Stimulated activated CD4-positive, alpha-beta T cell treated with anti-CD3 and anti-CD28 coated beads, Interleukin-4, amount 100 ng/mL, for 4 hours (primary cell): ENCODE data around the gene FN1.
A peak's percentile ranks its signal among the peaks of the same experiment; 100 is the strongest.

Experiments
- DNase-seq, 2 experiments: peaks; one replicate each; pipeline ENCODE4 v3.0.0-alpha.2; 2020

FN1 gene

DNA sequence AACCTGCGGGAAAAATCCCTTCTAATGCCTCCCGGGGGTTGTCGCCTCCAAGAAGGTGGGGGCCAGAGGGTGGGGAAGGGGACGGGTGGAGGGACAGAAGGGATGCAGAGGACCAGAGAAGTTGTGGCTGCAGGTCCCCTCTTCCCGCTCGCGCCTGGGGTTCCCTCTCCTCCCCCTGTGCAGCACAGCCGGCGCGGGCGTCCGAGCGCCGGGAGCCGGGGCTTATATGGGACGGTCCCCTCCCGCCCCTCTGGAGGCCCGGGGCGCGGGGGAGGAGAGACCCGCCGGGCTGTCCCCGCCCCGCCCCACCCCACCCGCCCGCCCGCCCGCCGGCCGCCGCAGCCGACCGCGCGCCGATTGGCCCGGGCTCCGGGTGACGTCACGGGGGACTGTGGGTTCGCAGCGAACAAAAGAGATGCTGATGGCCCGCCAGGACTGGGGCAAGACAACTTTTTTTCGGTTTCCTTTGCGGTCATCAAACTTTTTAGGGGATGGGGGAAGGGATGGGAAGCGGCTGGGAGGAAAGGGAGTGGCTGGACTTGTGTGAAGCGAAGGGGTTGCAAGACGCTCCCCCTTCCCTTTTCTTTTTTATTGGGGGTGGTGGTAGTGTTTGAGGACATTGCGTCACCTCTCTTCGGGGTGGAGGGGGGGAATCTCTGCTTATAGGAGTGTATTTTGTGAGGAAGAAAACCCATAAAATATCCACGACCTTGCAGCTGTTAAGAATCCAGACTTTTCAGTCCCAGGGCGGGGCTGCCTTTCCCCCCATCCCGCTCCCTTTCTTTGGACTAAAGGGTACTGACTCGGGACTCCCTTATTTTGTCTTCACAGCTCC, at the start of gene FN1:
TSS of gene FN1 (minus strand) at position 199 of the 835 bp plus-strand sequence. CDS start 266 bp downstream, outside the sequence.
- DNase-seq, result peak; percentile 58 to 61

DNA sequence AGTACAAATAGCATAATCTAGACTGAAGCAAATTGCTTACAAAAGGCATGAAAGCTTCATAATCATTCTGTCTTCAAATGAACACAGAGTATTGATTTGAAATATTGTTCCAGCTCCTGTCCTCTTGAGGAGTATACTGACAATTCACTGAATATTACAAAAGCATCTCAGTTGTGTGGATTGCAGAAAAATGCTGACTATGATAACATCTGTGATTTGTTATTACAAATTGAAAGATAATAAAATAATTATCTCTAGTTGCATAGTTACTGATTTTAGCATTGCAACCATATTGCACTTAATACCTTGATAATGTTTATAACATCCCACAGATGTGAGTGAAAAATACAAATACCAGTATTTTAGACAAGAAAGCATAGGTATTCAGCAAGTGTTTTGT, 49.2 kb upstream of the FN1 start:
- DNase-seq, result no peak

DNA sequence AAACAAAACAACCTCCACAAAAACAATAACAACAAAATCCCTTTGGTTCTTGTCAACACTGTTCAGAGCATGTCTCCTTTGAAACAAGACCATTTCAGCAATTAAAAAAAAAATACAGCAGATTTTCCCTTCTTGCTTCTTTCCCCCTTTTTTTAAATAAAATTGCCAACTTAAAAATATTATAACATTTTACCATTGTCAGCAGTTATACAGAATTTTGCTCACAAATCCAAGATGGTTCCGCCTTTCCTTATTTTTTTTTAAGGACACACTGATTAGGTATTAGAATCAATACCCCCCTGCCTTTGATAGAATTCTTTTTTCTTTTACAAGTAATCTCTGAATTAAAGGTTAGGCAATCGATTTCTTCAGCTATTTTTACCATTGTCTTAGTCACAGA, 48.7 kb upstream of the FN1 start:
- DNase-seq, result no peak

DNA sequence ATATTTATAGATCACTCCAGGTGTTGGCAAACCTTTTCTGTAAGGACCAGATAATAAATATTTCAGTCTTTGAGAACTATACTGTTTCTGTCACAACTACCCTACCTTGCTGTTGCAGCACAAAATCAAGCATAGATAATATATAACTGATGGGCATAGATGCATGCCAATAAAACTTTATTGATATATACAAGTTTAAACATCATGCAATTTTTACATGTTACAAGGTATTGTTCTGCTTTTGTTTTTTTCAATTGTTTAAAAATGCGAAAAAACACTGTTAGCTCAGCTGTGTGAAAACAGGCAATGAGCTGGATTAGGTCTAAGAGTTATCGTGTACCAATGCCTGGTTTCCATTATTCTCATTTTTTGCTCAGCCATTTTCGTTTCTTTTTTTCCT, 47.6 kb upstream of the FN1 start:
- DNase-seq, result no peak

DNA sequence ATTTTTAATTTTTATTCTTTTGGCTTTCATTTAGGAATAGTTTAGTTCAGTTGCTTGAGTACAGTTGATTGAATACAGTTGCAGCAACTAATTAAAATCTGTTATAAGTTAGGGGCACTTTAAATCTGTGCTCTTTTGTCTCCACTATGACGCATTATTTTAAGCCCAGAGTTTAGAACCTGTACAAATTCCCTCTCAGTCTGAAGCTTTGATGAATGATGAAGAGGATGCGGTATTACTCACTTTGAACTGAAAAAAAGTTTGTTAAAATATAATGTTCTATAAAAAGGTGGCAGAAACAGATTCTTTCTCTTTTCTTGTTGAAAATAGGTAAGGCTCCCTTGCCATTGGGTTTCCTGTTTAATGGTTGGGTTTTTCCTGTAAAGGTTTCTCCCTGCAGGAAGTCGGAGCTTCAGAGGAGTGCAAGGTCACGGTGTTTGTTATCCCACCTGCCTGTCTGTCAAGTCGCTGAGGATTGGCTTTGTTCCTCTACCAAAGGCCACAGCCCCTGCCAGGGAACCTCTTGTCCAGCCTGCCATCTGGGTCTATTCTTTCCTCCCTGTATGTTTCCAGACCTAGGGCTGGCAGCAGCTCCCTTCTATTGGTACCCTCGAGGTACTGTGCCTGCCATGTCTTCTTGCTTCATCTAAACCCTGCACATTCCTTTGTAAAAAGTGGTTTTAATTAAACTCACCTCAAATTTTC, 43.8 kb upstream of the FN1 start:
- no peak for DNase-seq

DNA sequence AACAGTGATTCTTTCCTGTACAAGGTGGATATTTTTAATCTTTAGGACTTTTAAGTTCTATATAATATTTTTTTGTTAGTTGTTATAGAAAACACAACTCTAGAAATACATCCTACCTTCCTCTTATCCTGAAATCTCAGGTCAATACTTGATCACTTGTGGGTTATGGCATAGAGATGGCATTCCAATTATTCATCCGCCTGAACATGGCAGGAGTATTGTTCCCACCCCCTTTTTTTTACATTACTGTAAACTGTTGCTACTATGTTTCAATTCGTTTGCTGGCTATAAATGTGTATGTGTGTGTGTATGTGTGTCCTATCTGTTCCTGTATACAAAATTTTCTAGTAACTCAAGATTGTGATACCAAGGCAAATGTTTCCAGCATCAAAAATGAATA, 43.3 kb upstream of the FN1 start:
- DNase-seq, result no peak

DNA sequence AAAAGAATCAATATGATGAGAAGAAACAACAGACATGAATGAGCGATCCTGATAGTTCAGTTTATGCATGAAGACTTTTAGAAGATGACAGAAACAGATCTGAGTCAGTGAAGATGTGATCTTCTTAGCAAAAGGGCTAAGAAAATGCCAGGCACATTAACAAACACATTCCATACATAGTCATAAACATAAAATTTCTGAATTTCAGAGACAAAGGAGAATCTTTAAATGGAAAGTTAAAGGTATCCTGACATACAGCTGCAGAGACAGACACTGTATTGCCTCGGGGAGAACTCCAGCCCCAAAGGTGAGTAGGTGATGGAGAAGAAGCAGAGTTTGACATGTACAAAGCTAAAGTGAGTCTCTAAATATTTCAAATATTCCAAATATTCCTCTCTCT, 40.6 kb upstream of the FN1 start:
- no peak for DNase-seq

DNA sequence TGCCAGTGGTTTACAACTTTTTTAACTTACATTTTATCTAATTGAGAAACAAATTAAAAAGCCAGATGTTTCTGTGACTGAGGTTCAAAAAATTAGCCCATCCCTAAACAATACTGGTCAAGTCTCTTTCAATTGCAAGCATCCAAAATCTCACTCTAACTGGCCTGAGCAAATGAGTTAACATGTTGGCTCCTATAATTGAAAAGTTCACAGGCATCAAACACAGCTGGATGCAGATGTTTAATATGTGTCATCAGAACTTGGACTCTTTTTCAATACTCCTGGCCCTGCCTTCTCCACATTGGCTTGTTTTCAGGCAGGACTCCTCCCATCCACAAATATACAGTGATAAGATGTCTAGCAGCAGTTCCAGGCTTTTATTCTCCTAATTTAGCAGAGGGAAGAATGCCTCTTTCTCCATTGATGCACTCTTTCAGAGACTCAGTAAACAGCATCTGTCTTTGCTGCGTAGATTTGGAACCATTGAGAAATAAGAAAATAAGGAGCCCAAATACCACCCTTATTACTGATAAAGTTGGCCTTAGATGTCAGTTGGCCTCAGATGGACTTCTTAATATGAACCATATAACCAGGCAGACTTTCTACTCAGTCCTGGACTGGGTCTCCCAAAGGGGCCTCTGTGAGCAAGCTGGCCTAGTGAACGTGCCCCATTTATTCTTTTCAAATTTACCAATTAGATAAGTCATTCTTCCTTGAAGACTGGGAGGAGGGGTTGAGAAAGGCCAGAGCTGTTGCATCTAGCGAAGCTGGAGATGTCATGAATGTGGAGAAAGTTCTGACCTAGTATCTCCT, 30.4 kb upstream of the FN1 start:
- DNase-seq, result no peak

DNA sequence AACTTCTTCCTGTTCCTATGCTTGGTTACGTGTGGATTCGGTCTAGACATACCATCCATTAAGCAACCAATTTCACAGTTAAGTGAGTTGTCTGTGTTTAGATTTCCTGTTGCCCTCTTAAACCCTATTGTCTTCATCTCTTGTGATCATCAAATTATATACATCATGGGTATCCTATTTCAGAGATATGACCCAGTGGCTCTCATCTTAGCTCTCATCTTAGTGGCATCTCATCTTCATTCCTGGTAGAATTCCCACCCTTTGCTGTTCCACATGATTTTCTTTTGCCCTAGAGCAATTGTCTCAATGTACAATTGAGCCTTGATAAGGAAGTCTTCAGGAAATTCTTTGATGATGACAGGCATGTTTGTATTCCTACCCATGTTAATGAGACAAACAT, 29.4 kb upstream of the FN1 start:
- no peak for DNase-seq

DNA sequence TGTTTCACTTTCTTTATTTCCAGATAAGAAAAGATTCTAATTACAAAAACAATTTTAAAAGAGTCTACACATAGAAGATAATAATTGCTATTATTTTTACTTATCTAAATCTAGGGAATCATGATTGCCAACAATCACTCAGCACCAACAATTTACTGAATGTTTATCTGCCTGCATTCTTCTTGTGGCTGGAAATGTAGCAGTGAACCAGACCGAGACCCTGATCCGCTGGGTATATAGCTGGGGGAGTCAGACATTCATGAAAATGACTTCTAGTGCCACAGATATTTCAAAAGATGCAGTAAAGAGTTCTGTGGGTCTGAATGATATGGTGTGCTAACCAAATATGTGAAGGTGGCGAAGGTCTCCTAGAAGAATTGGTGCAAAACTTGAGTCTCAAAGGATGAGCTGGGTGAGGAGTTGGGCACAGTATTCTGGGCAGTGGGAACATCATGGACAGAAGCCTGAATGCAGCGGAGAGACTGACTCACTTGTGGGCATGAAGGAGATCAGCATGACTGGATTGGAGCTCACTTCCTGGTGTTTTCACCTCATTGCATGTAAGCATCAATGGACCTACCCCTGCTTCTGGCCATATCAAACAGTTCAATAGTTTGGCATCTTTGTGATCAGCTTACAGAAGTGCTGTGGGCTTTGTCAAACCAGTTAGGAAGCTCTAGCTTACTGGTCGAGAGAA, 26.1 kb upstream of the FN1 start:
- DNase-seq, result no peak

DNA sequence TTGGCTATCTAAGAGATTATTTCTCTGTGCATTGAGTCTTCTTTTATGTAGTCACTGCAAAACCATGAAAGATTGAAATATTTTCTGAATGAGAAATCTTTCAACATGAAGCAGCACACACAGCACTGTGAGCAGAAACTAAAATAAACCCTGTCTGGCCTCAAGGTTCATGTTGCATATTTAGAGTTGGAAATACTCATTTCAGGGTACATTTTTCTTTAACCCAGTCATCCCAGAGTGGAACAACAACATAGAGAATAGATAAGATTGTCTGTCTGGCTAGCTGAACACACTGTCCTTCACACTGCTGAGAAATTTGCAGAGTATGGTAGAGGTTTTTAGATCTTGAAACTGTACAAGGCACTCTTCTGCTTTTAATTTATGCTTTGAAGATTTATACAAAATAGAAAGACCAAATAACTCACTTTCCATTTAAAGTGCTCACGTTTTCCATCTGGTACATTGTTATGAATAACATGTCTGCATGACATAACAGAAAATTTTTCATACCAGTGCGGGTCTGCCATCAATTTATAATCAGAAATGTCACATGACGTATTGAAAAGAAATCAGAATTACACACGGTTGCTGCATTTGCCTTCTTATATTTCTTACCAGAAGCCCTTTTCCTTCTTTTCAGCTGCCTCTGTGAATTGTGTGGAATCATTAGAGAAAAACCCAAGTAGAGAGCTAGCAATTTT, 25.0 kb upstream of the FN1 start:
- DNase-seq, result no peak

DNA sequence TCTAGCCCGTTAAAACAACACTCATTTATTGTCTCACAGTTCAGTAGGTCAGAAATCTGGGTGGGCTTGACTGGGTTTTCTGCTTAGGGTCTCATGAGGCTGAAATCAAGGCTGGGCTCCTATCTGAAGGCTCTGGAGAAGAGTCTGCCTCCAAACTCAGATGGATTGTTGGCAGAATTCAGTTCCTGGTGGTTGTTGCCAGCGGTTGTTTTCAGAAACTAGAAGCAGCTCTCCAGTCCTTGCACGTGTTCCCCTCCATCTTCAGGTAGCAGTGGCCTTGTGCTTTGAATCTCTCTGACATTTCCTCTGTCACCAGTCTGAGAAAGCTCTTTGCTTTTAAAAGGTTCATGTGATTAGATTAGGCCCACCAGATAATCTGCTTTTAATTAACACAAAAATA, 20.1 kb upstream of the FN1 start:
- no peak for DNase-seq

DNA sequence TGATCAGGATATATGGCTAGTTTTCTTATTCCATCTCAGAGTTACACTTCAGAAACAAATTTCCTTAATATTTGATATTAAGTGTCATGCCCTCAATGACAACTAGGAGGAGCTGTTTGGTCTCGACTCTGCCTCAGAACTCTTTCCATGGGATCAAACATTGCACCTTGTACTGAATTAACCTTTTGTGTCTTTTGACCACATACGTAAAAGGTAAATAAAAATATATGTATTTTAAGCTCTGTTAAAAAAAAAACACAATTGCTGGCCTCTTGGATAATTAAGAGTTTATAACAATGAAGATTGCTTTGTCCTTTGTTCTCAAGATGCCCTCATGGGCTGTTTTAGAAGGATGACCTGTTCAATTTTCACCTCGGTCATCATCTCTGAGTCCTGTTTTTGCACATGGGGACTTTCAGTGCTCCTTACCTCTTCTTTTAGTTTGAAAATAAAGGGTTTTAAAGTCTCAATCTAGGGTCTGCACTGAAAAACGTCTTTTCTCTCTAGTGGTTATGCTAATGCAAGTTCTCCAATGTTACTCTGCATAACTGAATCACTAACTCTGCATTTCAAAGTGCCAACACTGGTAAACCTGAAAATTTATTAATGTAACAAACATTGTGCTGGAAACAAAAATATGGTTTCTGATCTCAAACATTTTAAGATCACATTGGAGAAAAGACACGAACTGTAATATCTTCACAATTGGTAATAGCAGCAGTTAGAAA, 18.8 kb upstream of the FN1 start:
- DNase-seq, result no peak

DNA sequence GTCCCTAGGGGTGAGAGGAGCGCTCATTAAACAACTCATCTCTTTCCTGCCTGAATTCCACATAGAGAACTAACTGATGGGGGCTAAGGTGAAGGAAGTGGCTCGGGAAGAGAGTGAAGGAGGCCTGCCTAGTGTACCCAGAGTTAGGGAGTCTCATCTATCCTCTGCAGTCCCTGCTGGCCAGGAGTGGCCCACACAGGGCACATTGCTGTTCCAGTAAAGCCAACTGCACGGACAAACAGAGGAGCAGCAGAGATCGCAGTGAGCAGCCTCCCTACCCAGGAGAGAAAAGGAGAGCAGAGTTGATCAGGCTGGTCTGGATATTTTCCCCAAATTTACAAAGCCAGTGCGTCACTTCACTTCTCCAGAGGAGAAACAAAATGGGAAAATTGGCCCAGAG, 16.9 kb upstream of the FN1 start:
- DNase-seq, result no peak

DNA sequence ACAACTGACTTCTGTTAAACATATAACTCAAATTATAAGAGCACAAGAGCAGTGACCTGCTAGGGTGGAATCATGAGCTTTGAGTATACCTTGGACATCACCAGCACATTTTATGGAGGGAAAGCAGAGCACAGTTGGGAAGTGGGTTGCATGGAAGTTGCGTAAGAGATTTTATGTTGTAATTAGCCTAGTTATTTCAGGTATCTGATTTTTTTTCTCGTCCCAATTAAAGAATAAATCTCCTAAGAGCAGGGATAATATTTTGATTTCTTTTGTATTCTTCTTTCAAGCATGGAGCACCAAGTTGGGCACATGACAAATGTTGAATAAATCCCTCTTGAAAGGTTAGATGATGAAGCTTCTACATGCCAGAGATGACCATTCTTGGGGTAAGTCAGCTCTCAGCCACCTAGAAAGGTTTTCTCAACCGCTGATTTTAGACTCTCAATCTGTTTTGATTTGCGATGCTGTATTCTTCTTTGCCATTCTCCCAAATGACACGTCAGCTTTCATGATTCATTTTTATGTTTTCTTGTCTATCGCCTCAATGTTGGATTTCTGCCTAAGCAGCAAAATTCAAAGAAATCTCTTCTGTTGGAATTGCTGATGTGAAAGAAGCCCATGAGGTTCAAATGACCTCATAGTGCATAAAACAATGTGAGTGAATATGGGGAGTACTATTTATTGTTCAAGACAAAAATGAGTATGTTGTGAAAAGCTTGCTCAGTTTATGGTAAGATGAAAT, 15.3 kb upstream of the FN1 start:
- no peak for DNase-seq

DNA sequence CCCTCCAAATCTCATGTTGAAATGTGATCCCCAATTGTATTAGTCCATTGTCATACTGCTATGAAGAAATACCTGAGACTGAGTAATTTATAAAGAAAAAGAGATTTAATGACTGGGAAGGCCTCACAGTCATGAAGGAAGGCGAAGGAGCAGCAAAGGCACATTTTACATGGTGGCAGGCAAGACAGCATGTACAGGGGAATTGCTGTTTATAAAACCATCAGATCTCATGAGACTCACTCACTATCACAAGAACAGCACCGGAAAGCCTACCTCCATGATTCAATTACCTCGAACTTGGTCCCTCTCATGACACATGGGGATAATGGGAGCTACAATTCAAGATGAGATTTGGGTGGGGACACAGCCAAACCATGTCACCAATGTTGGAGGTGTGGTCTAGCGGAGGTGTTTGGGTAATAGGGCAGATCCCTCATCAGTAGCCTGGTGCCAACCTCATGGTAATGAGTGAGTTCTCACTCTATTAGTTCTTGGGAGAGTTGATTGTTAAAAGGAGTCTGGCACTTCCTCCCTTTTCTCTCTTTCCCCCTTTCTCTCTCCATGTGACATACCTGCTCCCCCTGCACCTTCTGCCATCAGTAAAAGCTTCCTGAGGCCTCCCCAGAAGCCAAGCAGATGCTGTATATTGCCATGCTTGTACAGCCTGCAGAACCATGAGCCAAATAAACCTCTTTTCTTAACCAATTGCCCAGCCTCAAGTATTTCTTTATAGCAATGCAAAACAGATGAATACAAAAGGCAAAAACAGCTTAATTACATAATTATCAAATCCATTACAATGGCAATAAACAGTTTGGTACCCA, 14.5 kb upstream of the FN1 start:
- DNase-seq, result no peak

DNA sequence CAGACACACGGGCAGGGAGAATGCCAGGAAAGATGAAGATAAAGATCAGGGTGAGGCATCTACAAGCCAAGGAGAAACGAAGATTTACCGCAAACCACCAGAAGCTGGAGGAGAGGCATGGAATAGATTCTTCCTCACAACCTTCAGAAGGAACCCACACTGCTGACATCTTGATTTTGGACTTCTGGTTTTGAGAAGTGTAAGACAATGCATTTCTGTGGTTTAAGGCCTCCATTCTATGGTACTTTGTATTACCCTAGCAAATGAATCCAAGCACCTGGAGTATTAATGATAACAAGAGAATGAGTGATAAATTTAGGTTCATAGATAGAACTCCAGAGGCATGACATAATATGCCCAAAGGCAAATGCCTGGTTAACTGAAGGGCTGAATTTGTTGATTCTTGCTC, 11.8 kb upstream of the FN1 start:
- DNase-seq, result no peak

DNA sequence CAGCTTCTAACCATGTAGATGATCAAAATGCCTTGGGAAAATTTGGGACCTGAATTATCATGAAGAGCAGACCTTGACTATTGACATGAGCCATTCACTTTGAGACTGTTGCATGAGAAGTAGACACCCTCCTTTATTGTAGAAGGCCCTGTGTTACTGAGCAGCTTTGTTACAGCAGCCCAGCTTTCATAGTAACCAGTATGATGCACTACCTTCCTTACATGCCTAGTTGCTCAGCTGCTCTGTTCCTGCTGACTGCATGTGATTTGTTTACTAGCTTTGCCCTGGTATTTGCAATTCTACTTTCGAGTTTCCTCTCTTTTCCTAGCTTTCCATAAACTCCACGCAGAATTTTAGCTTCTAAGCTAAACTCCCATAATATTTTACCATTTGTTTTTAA, 11.2 kb upstream of the FN1 start:
- DNase-seq, result no peak

DNA sequence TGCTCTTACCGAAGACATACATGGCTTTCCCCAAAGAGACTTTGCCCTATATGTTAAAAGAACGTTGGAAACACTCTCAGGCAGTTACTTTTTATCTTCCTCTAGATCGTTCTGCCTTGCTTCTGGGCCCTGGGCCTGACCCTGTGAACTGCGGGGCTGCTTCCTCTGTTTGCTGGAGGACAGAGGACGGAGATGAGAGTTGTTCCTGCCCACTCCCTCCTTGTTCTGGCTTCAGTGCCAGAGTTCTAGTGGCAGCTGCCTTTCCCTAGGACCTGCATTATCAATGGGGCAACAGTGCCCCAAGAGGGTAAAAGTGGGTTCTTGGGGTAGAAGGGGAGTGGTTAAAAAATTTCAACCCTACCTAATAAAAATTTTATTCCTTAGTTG, 6.5 kb upstream of the FN1 start:
- no peak for DNase-seq
